Measurements from ENCODE around the gene KRTAP10-7. TPM values are rescaled to one million over a fixed set of nuclear protein-coding genes. Genes with fewer than 3 reads are reported as not detected.
"Not testable (repeated sequence)": the region's sequence is repeated elsewhere in the genome, so short reads cannot be mapped to it uniquely, and the experiment has no call there.

Gene KRTAP10-7
- polyA plus RNA-seq (2013, experiment 1 of 4), result not detected
- polyA plus RNA-seq (2013, experiment 2 of 4), result not detected
- not detected for polyA plus RNA-seq (2013, experiment 3 of 4)
- not detected for polyA plus RNA-seq (2013, experiment 4 of 4)

GRCh38 chr21:44600118-44600978 is at the start of gene KRTAP10-7:
KRTAP10-7 (plus strand) TSS chr21:44600597; CDS start chr21:44600622, 25 bp downstream.
- H3K4me1 ChIP-seq (ENCODE audit: control insufficient read depth, insufficient read depth, low read length); H3K27me3 ChIP-seq (ENCODE audit: control insufficient read depth, insufficient read depth, low read length, poor library complexity, severe bottlenecking); H3K9me3 ChIP-seq (ENCODE audit: control insufficient read depth, low read length); H3K36me3 ChIP-seq (ENCODE audit: control insufficient read depth, insufficient read depth, low read length); H3K27ac ChIP-seq (ENCODE audit: insufficient read depth, low read depth, low read length, poor library complexity, severe bottlenecking); H3K4me3 ChIP-seq (ENCODE audit: insufficient read depth, low read depth, low read length): not testable (repeated sequence)
- 89 to 90% methylated on average over 23 of the region's 23 CpGs for WGBS, 2 experiments

GRCh38 chr21:44550807-44551206 is 49.6 kb upstream of the KRTAP10-7 start:
- Histone ChIP-seq H3K27ac (ENCODE audit: insufficient read depth, low read depth, low read length, poor library complexity, severe bottlenecking) (no peak overlapping the region), H3K9me3 (ENCODE audit: control insufficient read depth, low read length) (no peaks in the 10 kb centered on the region), H3K4me1 (ENCODE audit: control insufficient read depth, insufficient read depth, low read length) (peaks cover 27% of the 10 kb centered on the region), H3K36me3 (ENCODE audit: control insufficient read depth, insufficient read depth, low read length) (no peaks in the 10 kb centered on the region), H3K27me3 (ENCODE audit: control insufficient read depth, insufficient read depth, low read length, poor library complexity, severe bottlenecking) (no peaks in the 10 kb centered on the region), H3K4me3 (ENCODE audit: insufficient read depth, low read depth, low read length) (no peak overlapping the region)
- WGBS, 2 experiments, result 76% methylated on average over 10 of the region's 10 CpGs

- WGBS, 2 experiments, result 83 to 87% methylated on average over 17 of the region's 17 CpGs
- no peak within 1 kb of the TSS for H3K4me3 ChIP-seq (ENCODE audit: insufficient read depth, low read depth, low read length)
- H3K27ac ChIP-seq (ENCODE audit: insufficient read depth, low read depth, low read length, poor library complexity, severe bottlenecking), result no peak within 1 kb of the TSS
- H3K4me1 ChIP-seq (ENCODE audit: control insufficient read depth, insufficient read depth, low read length), result peaks cover 27% of the 10 kb centered on the region
- H3K27me3 ChIP-seq (ENCODE audit: control insufficient read depth, insufficient read depth, low read length, poor library complexity, severe bottlenecking), result no peaks in the 10 kb centered on the region
- no peaks in the 10 kb centered on the region for H3K36me3 ChIP-seq (ENCODE audit: control insufficient read depth, insufficient read depth, low read length)
- no peaks in the 10 kb centered on the region for H3K9me3 ChIP-seq (ENCODE audit: control insufficient read depth, low read length)
Observed at GRCh38 chr21:44551340-44551961, 48.9 kb upstream of the KRTAP10-7 start, which contains the start of gene KRTAP10-2. KRTAP10-2 (minus strand) TSS chr21:44551505; CDS start chr21:44551458, 47 bp downstream.

- 78 to 80% methylated on average over 6 of the region's 6 CpGs for WGBS, 2 experiments
- no peak overlapping the region for H3K4me3 ChIP-seq (ENCODE audit: insufficient read depth, low read depth, low read length)
- H3K4me1 ChIP-seq (ENCODE audit: control insufficient read depth, insufficient read depth, low read length), result peaks cover 31% of the 10 kb centered on the region
- no peak overlapping the region for H3K27ac ChIP-seq (ENCODE audit: insufficient read depth, low read depth, low read length, poor library complexity, severe bottlenecking)
- H3K27me3 ChIP-seq (ENCODE audit: control insufficient read depth, insufficient read depth, low read length, poor library complexity, severe bottlenecking), result no peaks in the 10 kb centered on the region
- H3K36me3 ChIP-seq (ENCODE audit: control insufficient read depth, insufficient read depth, low read length), result no peaks in the 10 kb centered on the region
- no peaks in the 10 kb centered on the region for H3K9me3 ChIP-seq (ENCODE audit: control insufficient read depth, low read length)
Observed at GRCh38 chr21:44552136-44552535, 48.3 kb upstream of the KRTAP10-7 start.

- WGBS, 2 experiments, result 77 to 78% methylated on average over 13 of the region's 13 CpGs
- H3K27me3 ChIP-seq (ENCODE audit: control insufficient read depth, insufficient read depth, low read length, poor library complexity, severe bottlenecking), result no peaks in the 10 kb centered on the region
Observed at GRCh38 chr21:44552681-44553080, 47.7 kb upstream of the KRTAP10-7 start.

GRCh38 chr21:44555200-44555875 is 45.1 kb upstream of the KRTAP10-7 start:
- no peaks in the 10 kb centered on the region for H3K9me3 ChIP-seq (ENCODE audit: control insufficient read depth, low read length)
- H3K4me1 ChIP-seq (ENCODE audit: control insufficient read depth, insufficient read depth, low read length), result peaks cover 30% of the 10 kb centered on the region
- H3K4me3 ChIP-seq (ENCODE audit: insufficient read depth, low read depth, low read length), result no peak overlapping the region
- 93 to 95% methylated on average over 13 of the region's 13 CpGs for WGBS, 2 experiments
- H3K27me3 ChIP-seq (ENCODE audit: control insufficient read depth, insufficient read depth, low read length, poor library complexity, severe bottlenecking), result no peaks in the 10 kb centered on the region
- H3K36me3 ChIP-seq (ENCODE audit: control insufficient read depth, insufficient read depth, low read length), result no peaks in the 10 kb centered on the region
- no peak overlapping the region for H3K27ac ChIP-seq (ENCODE audit: insufficient read depth, low read depth, low read length, poor library complexity, severe bottlenecking)

More at GRCh38 chr21:44552681-44553080, 47.7 kb upstream of the KRTAP10-7 start:
- Histone ChIP-seq H3K27ac (ENCODE audit: insufficient read depth, low read depth, low read length, poor library complexity, severe bottlenecking) (no peak overlapping the region), H3K4me1 (ENCODE audit: control insufficient read depth, insufficient read depth, low read length) (peaks cover 36% of the 10 kb centered on the region), H3K36me3 (ENCODE audit: control insufficient read depth, insufficient read depth, low read length) (no peaks in the 10 kb centered on the region), H3K9me3 (ENCODE audit: control insufficient read depth, low read length) (no peaks in the 10 kb centered on the region), H3K4me3 (ENCODE audit: insufficient read depth, low read depth, low read length) (no peak overlapping the region)

- 92 to 93% methylated on average over 9 of the region's 9 CpGs for WGBS, 2 experiments
- H3K27ac ChIP-seq (ENCODE audit: insufficient read depth, low read depth, low read length, poor library complexity, severe bottlenecking), result no peak overlapping the region
- H3K27me3 ChIP-seq (ENCODE audit: control insufficient read depth, insufficient read depth, low read length, poor library complexity, severe bottlenecking), result no peaks in the 10 kb centered on the region
- no peaks in the 10 kb centered on the region for H3K36me3 ChIP-seq (ENCODE audit: control insufficient read depth, insufficient read depth, low read length)
- H3K4me1 ChIP-seq (ENCODE audit: control insufficient read depth, insufficient read depth, low read length), result peaks cover 19% of the 10 kb centered on the region
- H3K4me3 ChIP-seq (ENCODE audit: insufficient read depth, low read depth, low read length), result no peak overlapping the region
- no peaks in the 10 kb centered on the region for H3K9me3 ChIP-seq (ENCODE audit: control insufficient read depth, low read length)
Observed at GRCh38 chr21:44556879-44557278, 43.5 kb upstream of the KRTAP10-7 start.

GRCh38 chr21:44557491-44558328 is 42.7 kb upstream of the KRTAP10-7 start:
- Histone ChIP-seq H3K27ac (ENCODE audit: insufficient read depth, low read depth, low read length, poor library complexity, severe bottlenecking) (no peak overlapping the region), H3K36me3 (ENCODE audit: control insufficient read depth, insufficient read depth, low read length) (no peaks in the 10 kb centered on the region), H3K9me3 (ENCODE audit: control insufficient read depth, low read length) (no peaks in the 10 kb centered on the region), H3K4me3 (ENCODE audit: insufficient read depth, low read depth, low read length) (no peak overlapping the region), H3K4me1 (ENCODE audit: control insufficient read depth, insufficient read depth, low read length) (peaks cover 16% of the 10 kb centered on the region), H3K27me3 (ENCODE audit: control insufficient read depth, insufficient read depth, low read length, poor library complexity, severe bottlenecking) (no peaks in the 10 kb centered on the region)
- 76 to 79% methylated on average over 30 of the region's 30 CpGs for WGBS, 2 experiments

- not testable (repeated sequence) for H3K36me3 ChIP-seq (ENCODE audit: control insufficient read depth, insufficient read depth, low read length); H3K27ac ChIP-seq (ENCODE audit: insufficient read depth, low read depth, low read length, poor library complexity, severe bottlenecking); H3K4me3 ChIP-seq (ENCODE audit: insufficient read depth, low read depth, low read length); H3K9me3 ChIP-seq (ENCODE audit: control insufficient read depth, low read length); H3K27me3 ChIP-seq (ENCODE audit: control insufficient read depth, insufficient read depth, low read length, poor library complexity, severe bottlenecking)
- peaks cover 15% of the 10 kb centered on the region for H3K4me1 ChIP-seq (ENCODE audit: control insufficient read depth, insufficient read depth, low read length)
- 65 to 71% methylated on average over 10 of the region's 10 CpGs for WGBS, 2 experiments
Observed at GRCh38 chr21:44558329-44558675, 42.1 kb upstream of the KRTAP10-7 start.

Data from ectodermal cell (in vitro differentiated cells).